DOHH2 (cell line): ENCODE results near the gene PKIB.

Source experiments
- H3F3A ChIP-seq: fragments of 200-600 bp; sonication (generic), shearing (Covaris generic); 2 replicates; pipeline ENCODE4 v1.6.0; 2016; ENCODE audit warnings: antibody characterized with exemption, mild to moderate bottlenecking; ENCODE audit not compliant: control insufficient read depth, insufficient read depth
- H3K27ac ChIP-seq: fragments of 200-600 bp; sonication (generic); 2 replicates; pipeline ENCODE4 v1.5.1; 2014; ENCODE audit warnings: low read depth, mild to moderate bottlenecking, low read length, moderate library complexity
- H3K27me3 ChIP-seq: fragments of 200-600 bp; sonication (generic); 2 replicates; pipeline ENCODE4 v1.6.1; 2014; ENCODE audit warnings: mild to moderate bottlenecking, low read length, mixed read lengths; ENCODE audit not compliant: control insufficient read depth
- H3K36me3 ChIP-seq: fragments of 200-600 bp; sonication (generic); 2 replicates; pipeline ENCODE4 v1.6.1; 2014; ENCODE audit warnings: mild to moderate bottlenecking, low read length, moderate library complexity, mixed read lengths; ENCODE audit not compliant: control insufficient read depth
- H3K4me1 ChIP-seq: fragments of 200-600 bp; sonication (generic); 2 replicates; pipeline ENCODE4 v1.6.1; 2014; ENCODE audit warnings: mild to moderate bottlenecking, low read length, mixed read lengths; ENCODE audit not compliant: control insufficient read depth
- H3K4me2 ChIP-seq: fragments of 200-600 bp; sonication (generic); 2 replicates; pipeline ENCODE4 v1.6.0; 2014; ENCODE audit warnings: mild to moderate bottlenecking, low read length, moderate library complexity
- H3K4me3 ChIP-seq: fragments of 200-600 bp; sonication (generic); 2 replicates; pipeline ENCODE4 v1.5.1; 2014; ENCODE audit warnings: mild to moderate bottlenecking, low read length, mixed read lengths
- H3K79me2 ChIP-seq: fragments of 200-600 bp; sonication (generic); 2 replicates; pipeline ENCODE4 v1.6.1; 2014; ENCODE audit warnings: mild to moderate bottlenecking, low read length, mixed read lengths; ENCODE audit not compliant: control insufficient read depth
- H3K9me2 ChIP-seq: fragments of 200-600 bp; sonication (generic); replicated peaks from 2 replicates; pipeline ENCODE4 v1.6.1; 2014; ENCODE audit warnings: mild to moderate bottlenecking, low read length, mixed read lengths; ENCODE audit not compliant: control insufficient read depth
- H3K9me3 ChIP-seq: fragments of 200-600 bp; sonication (generic); 2 replicates; pipeline ENCODE4 v1.6.1; 2014; ENCODE audit warnings: antibody characterized with exemption, low read length, mixed read lengths; ENCODE audit not compliant: control insufficient read depth, insufficient read depth
- H4K20me1 ChIP-seq: fragments of 200-600 bp; sonication (generic); 2 replicates; pipeline ENCODE4 v1.6.0; 2014; ENCODE audit warnings: low read depth, mild to moderate bottlenecking, antibody characterized with exemption, low read length, moderate library complexity; ENCODE audit not compliant: control insufficient read depth, insufficient read depth
- EZH2phosphoT487 ChIP-seq: fragments of 200-600 bp; sonication (generic); IDR thresholded peaks from 2 replicates; pipeline ENCODE4 v1.6.1; 2017; ENCODE audit warnings: borderline replicate concordance, mild to moderate bottlenecking, antibody characterized with exemption, low read length, moderate library complexity, mixed read lengths
- TF ChIP-seq, protein P1 (sequence below): fragments of 200-600 bp; sonication (generic); IDR thresholded peaks from one replicate; pipeline ENCODE4 v1.5.1; 2014; ENCODE audit warnings: antibody characterized with exemption, mild to moderate bottlenecking, low read depth, low read length; ENCODE audit not compliant: poor library complexity, severe bottlenecking

PKIB gene

DNA sequence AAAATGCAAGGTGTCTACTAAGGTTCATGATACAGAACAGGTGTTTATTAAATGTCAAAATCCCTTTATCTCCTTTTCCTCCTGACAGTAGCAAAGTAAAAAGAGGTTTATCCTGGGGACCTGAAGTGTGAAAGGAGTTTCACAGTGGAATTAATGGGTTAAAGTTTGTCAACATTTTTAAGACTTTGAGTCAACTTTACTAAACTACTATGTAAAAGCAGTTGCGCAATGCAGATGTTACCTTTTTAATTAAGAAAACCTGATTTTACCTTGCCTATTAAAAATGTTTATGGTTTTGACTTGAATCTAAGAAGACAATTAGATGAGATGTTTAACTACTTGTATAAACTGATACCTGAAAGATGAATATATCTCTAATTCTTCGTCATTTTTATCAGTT, 14.6 kb downstream of the PKIB start:
- H3K9me2 ChIP-seq: no peaks in the 10 kb centered on the region

DNA sequence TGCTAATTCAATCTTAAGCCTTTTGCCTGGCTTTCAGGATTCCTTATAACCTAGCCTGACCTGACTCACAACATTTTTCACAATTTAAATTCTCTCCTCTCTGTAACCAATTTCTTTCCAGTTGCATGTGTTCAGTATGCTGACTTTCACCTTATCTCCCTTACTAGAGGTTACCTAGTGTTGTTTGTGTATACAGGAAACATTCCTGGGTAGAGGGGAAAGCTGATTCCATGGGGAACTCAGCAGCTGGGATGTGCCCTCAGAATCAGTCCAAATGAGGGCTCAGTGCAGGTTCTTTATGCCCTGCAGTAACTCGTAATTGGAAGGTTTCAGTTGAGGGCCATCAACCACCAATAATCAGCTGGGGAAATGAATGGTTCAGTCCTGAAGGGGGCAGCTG, 18.5 kb downstream of the PKIB start:
- H3K4me2 ChIP-seq: no peak overlapping the region
- no peaks in the 10 kb centered on the region for H3K36me3 ChIP-seq
- H3K79me2 ChIP-seq: no peaks in the 10 kb centered on the region
- no peak overlapping the region for H3K4me3 ChIP-seq
- no peak overlapping the region for H3K27ac ChIP-seq
- no peaks in the 10 kb centered on the region for H3K27me3 ChIP-seq
- H4K20me1 ChIP-seq: no peaks in the 10 kb centered on the region
- no peaks in the 10 kb centered on the region for H3F3A ChIP-seq
- TF ChIP-seq, protein P1, sequence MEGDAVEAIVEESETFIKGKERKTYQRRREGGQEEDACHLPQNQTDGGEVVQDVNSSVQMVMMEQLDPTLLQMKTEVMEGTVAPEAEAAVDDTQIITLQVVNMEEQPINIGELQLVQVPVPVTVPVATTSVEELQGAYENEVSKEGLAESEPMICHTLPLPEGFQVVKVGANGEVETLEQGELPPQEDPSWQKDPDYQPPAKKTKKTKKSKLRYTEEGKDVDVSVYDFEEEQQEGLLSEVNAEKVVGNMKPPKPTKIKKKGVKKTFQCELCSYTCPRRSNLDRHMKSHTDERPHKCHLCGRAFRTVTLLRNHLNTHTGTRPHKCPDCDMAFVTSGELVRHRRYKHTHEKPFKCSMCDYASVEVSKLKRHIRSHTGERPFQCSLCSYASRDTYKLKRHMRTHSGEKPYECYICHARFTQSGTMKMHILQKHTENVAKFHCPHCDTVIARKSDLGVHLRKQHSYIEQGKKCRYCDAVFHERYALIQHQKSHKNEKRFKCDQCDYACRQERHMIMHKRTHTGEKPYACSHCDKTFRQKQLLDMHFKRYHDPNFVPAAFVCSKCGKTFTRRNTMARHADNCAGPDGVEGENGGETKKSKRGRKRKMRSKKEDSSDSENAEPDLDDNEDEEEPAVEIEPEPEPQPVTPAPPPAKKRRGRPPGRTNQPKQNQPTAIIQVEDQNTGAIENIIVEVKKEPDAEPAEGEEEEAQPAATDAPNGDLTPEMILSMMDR: no peak
- no peak for TF ChIP-seq EZH2phosphoT487
- H3K9me3 ChIP-seq: no peaks in the 10 kb centered on the region
- H3K9me2 ChIP-seq: no peaks in the 10 kb centered on the region
- no peaks in the 10 kb centered on the region for H3K4me1 ChIP-seq

More for the DNA sequence above, 14.6 kb downstream of the PKIB start:
- Histone ChIP-seq H3F3A (no peaks in the 10 kb centered on the region), H3K79me2 (no peaks in the 10 kb centered on the region), H3K4me1 (no peaks in the 10 kb centered on the region), H3K27ac (no peak overlapping the region), H3K4me2 (no peak overlapping the region), H4K20me1 (no peaks in the 10 kb centered on the region), H3K9me3 (no peaks in the 10 kb centered on the region), H3K4me3 (no peak overlapping the region), H3K27me3 (no peaks in the 10 kb centered on the region), H3K36me3 (no peaks in the 10 kb centered on the region)
- no peak for TF ChIP-seq EZH2phosphoT487
- TF ChIP-seq, protein P1: no peak

DNA sequence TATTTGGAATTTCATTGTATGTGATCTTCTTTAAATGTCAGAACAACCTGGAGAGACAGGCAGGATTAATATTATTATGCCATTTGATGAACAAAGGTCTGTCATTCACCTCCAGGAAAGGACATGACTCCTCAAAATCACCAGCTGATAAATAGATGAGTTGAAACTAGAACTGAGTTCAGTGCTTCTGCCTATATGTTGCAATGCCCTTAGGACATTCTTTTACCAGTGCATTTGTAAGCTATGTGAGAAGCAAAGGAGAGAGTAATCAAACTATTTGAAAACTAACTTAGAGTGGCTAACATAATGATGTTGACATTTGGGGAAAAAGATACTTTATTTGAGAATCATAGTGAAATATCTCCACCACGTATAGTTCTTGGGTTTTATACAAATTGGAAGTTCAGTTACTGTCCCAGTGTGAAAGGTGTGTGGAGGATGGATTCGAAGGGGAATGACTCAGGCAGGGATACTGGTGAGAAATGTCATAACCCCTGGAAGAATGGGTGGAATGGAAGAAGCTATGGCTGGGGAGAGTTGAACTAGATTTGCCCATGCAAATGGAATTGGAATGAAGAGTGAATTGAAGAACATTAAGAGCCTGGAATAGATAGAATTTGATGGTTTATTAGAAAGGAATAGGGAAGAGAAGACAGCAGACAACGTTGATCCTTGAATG, 21.5 kb downstream of the PKIB start:
- H4K20me1 ChIP-seq: no peaks in the 10 kb centered on the region
- H3K27me3 ChIP-seq: no peaks in the 10 kb centered on the region
- H3K36me3 ChIP-seq: no peaks in the 10 kb centered on the region
- no peaks in the 10 kb centered on the region for H3F3A ChIP-seq
- H3K9me2 ChIP-seq: no peaks in the 10 kb centered on the region
- no peaks in the 10 kb centered on the region for H3K79me2 ChIP-seq
- no peak overlapping the region for H3K4me2 ChIP-seq
- no peaks in the 10 kb centered on the region for H3K4me1 ChIP-seq
- no peak overlapping the region for H3K27ac ChIP-seq
- no peaks in the 10 kb centered on the region for H3K9me3 ChIP-seq
- TF ChIP-seq, protein P1: no peak
- TF ChIP-seq EZH2phosphoT487: no peak
- no peak overlapping the region for H3K4me3 ChIP-seq
